HT-29 (cell line): ENCODE measurements around the gene POLR2B. TPM values are rescaled to one million over a fixed set of nuclear protein-coding genes. Genes with fewer than 3 reads are reported as not detected.
"Not testable (repeated sequence)": the region's sequence is repeated elsewhere in the genome, so short reads cannot be mapped to it uniquely, and the experiment has no call there.

ENCODE experiments used
- DNase-seq: peaks from one replicate; pipeline ENCODE4 v3.0.0-alpha.2; 2015; ENCODE audit warnings: low spot score
- total RNA-seq: library from RNA; depleted of rRNA; stranded (reverse); fragments of >200 nt; shearing (Covaris generic); gene quantifications from 2 replicates; pipeline ENCODE4 v1.2.3, GENCODE V29; 2014

The POLR2B gene
- total RNA-seq, 1 experiment from 2014 or later, result 62.6 TPM

- DNase-seq, result no peak
Measured at GRCh38 chr4:56986192-56986591, 7.5 kb downstream of the POLR2B start.

GRCh38 chr4:56986952-56987351, 8.3 kb downstream of the POLR2B start:
- DNase-seq, result no peak

GRCh38 chr4:56990109-56990905, 11.6 kb downstream of the POLR2B start:
- DNase-seq, result no peak

GRCh38 chr4:56995525-56995924, 16.8 kb downstream of the POLR2B start:
- no peak for DNase-seq

GRCh38 chr4:56999751-57000150, 21.1 kb downstream of the POLR2B start:
- DNase-seq, result no peak

GRCh38 chr4:57013543-57014120, 34.9 kb downstream of the POLR2B start:
- no peak for DNase-seq

- DNase-seq, result no peak
Measured at GRCh38 chr4:57018980-57019379, 40.3 kb downstream of the POLR2B start.

GRCh38 chr4:57020467-57021101, 41.9 kb downstream of the POLR2B start:
- no peak for DNase-seq

- DNase-seq, result no peak
Measured at GRCh38 chr4:57023104-57023503, 44.4 kb downstream of the POLR2B start.

GRCh38 chr4:57034520-57034919, 55.8 kb downstream of the POLR2B start:
- DNase-seq, result no peak

GRCh38 chr4:57037982-57038604, 59.4 kb downstream of the POLR2B start:
- peak; percentile 51 for DNase-seq

GRCh38 chr4:57039345-57039744, 60.6 kb downstream of the POLR2B start:
- DNase-seq, result no peak

GRCh38 chr4:57040510-57040909, 61.8 kb downstream of the POLR2B start:
- DNase-seq, result no peak

GRCh38 chr4:57041020-57041419, 62.3 kb downstream of the POLR2B start:
- no peak for DNase-seq

GRCh38 chr4:57042711-57043169, 64.0 kb downstream of the POLR2B start:
- DNase-seq, result no peak

- no peak for DNase-seq
Measured at GRCh38 chr4:57043347-57044251, 64.9 kb downstream of the POLR2B start.

GRCh38 chr4:57044279-57044678, 65.6 kb downstream of the POLR2B start:
- no peak for DNase-seq

- no peak for DNase-seq
Measured at GRCh38 chr4:57044996-57045395, 66.3 kb downstream of the POLR2B start.

GRCh38 chr4:57047046-57047445, 68.3 kb downstream of the POLR2B start:
- not testable (repeated sequence) for DNase-seq

GRCh38 chr4:57048590-57049304, 70.1 kb downstream of the POLR2B start:
- DNase-seq, result no peak
